ENCODE results near the gene DHRSX. TPM values are rescaled to one million over a fixed set of nuclear protein-coding genes. Genes with fewer than 3 reads are reported as not detected.

Gene DHRSX
- total and polyA plus RNA-seq, 2 donors (not counting 3 experiments of a cell fraction or from before 2014, with no cell fraction given) = 27.1 to 37.7 TPM

- POLR2A ChIA-PET = no interaction called here
- dilution Hi-C loops (cut with MboI; ENCODE audit: extremely low pct_ligation_motif_present, low sequenced_read_pairs) = no loop called here
- H3K4me3 ChIP-seq (replicated peaks in 1 of 3; ENCODE audit: insufficient read depth in 1 of 3, low read depth in 1 of 3, low read length in 3 of 3) = no peak overlapping the region
- H3K27me3 ChIP-seq (ENCODE audit: control insufficient read depth in 2 of 2, insufficient read depth in 2 of 2, low read length in 2 of 2) = no peaks in the 10 kb centered on the region
- DNase-seq (ENCODE audit: low read depth, low spot score) = no peak
- no peaks in the 10 kb centered on the region for H3K4me1 ChIP-seq (ENCODE audit: control insufficient read depth, extremely low read depth, insufficient read depth, low read length)
- intact Hi-C loops (cut with micrococcal nuclease) = no loop called here
- CTCF ChIA-PET = no interaction called here
- no TSS peak for BruUV-seq (replicated peaks)
- H3K79me2 ChIP-seq (ENCODE audit: control insufficient read depth, insufficient read depth, low read length) = no peaks in the 10 kb centered on the region
- H3K27ac ChIP-seq (ENCODE audit: insufficient read depth, low read depth, low read length) = no peak overlapping the region
- peaks cover 5% of the 10 kb centered on the region for H3K9me3 ChIP-seq (replicated peaks; ENCODE audit: control insufficient read depth, insufficient read depth, low read length)
- H2AFZ ChIP-seq (ENCODE audit: low read depth, low read length) = no peak overlapping the region
- no peak for FAIRE-seq
- no peaks in the 10 kb centered on the region for H3K36me3 ChIP-seq (ENCODE audit: control insufficient read depth in 2 of 2, extremely low read depth in 1 of 2, insufficient read depth in 2 of 2, low read length in 2 of 2)
- no peak overlapping the region for H3K9ac ChIP-seq (replicated peaks; ENCODE audit: extremely low read depth, insufficient read depth, low read length)
- no peak for TF ChIP-seq POLR2A (IDR thresholded peaks at IDR 0.05; ENCODE audit: low read depth, low read length)
- H3K9me1 ChIP-seq (replicated peaks; ENCODE audit: control insufficient read depth, extremely low read depth, insufficient read depth, low read length) = no peaks in the 10 kb centered on the region
- no peaks in the 10 kb centered on the region for H4K20me1 ChIP-seq (replicated peaks; ENCODE audit: control insufficient read depth, extremely low read depth, insufficient read depth, low read length)
- no peak overlapping the region for H3K4me2 ChIP-seq (ENCODE audit: insufficient read depth, low read length)
Measured at GRCh38 chrX:2192584-2193272, 308.0 kb downstream of the DHRSX start.

DNA sequence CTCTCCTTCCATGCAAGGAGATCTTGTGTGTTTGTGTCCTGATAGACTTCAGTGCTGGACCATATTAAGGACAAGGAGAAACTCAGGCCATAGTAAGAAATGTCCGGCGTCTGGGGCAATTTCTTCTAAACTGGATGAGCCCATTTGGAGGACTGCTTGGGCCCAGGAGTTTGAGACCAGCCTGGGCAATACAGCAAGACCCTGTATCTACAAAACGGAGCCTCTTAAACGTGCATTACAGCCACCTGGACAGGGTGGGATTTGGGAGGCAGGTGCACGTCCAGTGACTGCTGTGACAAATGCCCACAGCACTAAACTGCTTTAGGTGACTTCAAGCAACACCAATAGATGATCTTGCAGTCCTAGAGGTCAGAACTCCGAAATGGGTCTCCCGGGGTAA is 311.9 kb downstream of the DHRSX start:
- no peak overlapping the region for H3K4me3 ChIP-seq (replicated peaks in 1 of 3; ENCODE audit: insufficient read depth in 1 of 3, low read depth in 1 of 3, low read length in 3 of 3)
- H3K9ac ChIP-seq (replicated peaks; ENCODE audit: extremely low read depth, insufficient read depth, low read length) = no peak overlapping the region
- no peak overlapping the region for H3K4me2 ChIP-seq (ENCODE audit: insufficient read depth, low read length)
- no peak overlapping the region for H2AFZ ChIP-seq (ENCODE audit: low read depth, low read length)
- H3K4me1 ChIP-seq (ENCODE audit: control insufficient read depth, extremely low read depth, insufficient read depth, low read length) = no peaks in the 10 kb centered on the region
- no TSS peak for BruUV-seq (replicated peaks)
- DNase-seq (ENCODE audit: low read depth, low spot score) (no peak), FAIRE-seq (no peak)
- H3K36me3 ChIP-seq (ENCODE audit: control insufficient read depth in 2 of 2, extremely low read depth in 1 of 2, insufficient read depth in 2 of 2, low read length in 2 of 2) = no peaks in the 10 kb centered on the region
- ChIA-PET CTCF (no interaction called here), POLR2A (no interaction called here)
- H3K79me2 ChIP-seq (ENCODE audit: control insufficient read depth, insufficient read depth, low read length) = no peaks in the 10 kb centered on the region
- H4K20me1 ChIP-seq (replicated peaks; ENCODE audit: control insufficient read depth, extremely low read depth, insufficient read depth, low read length) = no peaks in the 10 kb centered on the region
- H3K27me3 ChIP-seq (ENCODE audit: control insufficient read depth in 2 of 2, insufficient read depth in 2 of 2, low read length in 2 of 2) = no peaks in the 10 kb centered on the region
- no peak overlapping the region for H3K27ac ChIP-seq (ENCODE audit: insufficient read depth, low read depth, low read length)
- dilution Hi-C loops (cut with MboI; ENCODE audit: extremely low pct_ligation_motif_present, low sequenced_read_pairs) = no loop called here
- H3K9me3 ChIP-seq (replicated peaks; ENCODE audit: control insufficient read depth, insufficient read depth, low read length) = peaks cover 5% of the 10 kb centered on the region
- no peaks in the 10 kb centered on the region for H3K9me1 ChIP-seq (replicated peaks; ENCODE audit: control insufficient read depth, extremely low read depth, insufficient read depth, low read length)
- intact Hi-C loops (cut with micrococcal nuclease) = no loop called here
- TF ChIP-seq POLR2AphosphoS5 (IDR thresholded peaks at IDR 0.05; ENCODE audit: insufficient read depth, low read depth, low read length) = no peak
- TF ChIP-seq FOS (IDR thresholded peaks at IDR 0.05; ENCODE audit: borderline replicate concordance, insufficient read depth, low read length) = no peak
- TF ChIP-seq EZH2 (IDR thresholded peaks at IDR 0.05; ENCODE audit: borderline replicate concordance, low read depth, low read length, severe bottlenecking) = no peak
- TF ChIP-seq CTCF (IDR thresholded peaks at IDR 0.05; ENCODE audit: extremely low read depth in 1 of 2, insufficient read depth in 1 of 2, low read depth in 1 of 2, low read length in 2 of 2) = no peak
- no peak for TF ChIP-seq MYC (IDR thresholded peaks at IDR 0.05; ENCODE audit: low read depth, low read length)
- TF ChIP-seq POLR2A (IDR thresholded peaks at IDR 0.05; ENCODE audit: low read depth, low read length) = no peak
- no peak for TF ChIP-seq GATA2 (IDR thresholded peaks at IDR 0.05; ENCODE audit: insufficient read depth, insufficient read length, low read depth, low read length)
- no peak for TF ChIP-seq JUN (IDR thresholded peaks at IDR 0.05; ENCODE audit: borderline replicate concordance, insufficient read depth, insufficient read length, low read depth)
- TF ChIP-seq, protein P1, sequence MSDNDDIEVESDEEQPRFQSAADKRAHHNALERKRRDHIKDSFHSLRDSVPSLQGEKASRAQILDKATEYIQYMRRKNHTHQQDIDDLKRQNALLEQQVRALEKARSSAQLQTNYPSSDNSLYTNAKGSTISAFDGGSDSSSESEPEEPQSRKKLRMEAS (IDR thresholded peaks at IDR 0.05; ENCODE audit: insufficient read depth, insufficient read length) = no peak

Data from endothelial cell of umbilical vein (primary cell).